ENCODE results near the gene HPS6.

HPS6 gene

GRCh38 chr10:102069071-102069470 lies 3.9 kb downstream of the HPS6 start:
- Histone ChIP-seq H3K36me3 (ENCODE audit: control insufficient read depth, insufficient read depth, low read length) (peaks cover 33% of the 10 kb centered on the region), H3K9me3 (ENCODE audit: control insufficient read depth, low read length) (no peaks in the 10 kb centered on the region)

GRCh38 chr10:102072673-102073527 lies 7.8 kb downstream of the HPS6 start:
- Histone ChIP-seq H3K4me1 (ENCODE audit: control insufficient read depth, insufficient read depth, low read length, poor library complexity, severe bottlenecking) (no peaks in the 10 kb centered on the region), H3K36me3 (ENCODE audit: control insufficient read depth, insufficient read depth, low read length) (peaks cover 19% of the 10 kb centered on the region), H3K27ac (ENCODE audit: low read depth, low read length, severe bottlenecking) (no peak overlapping the region), H3K4me3 (ENCODE audit: extremely low read depth, insufficient read depth, low read length, poor library complexity, severe bottlenecking) (no peak overlapping the region), H3K9me3 (ENCODE audit: control insufficient read depth, low read length) (no peaks in the 10 kb centered on the region)
- WGBS, 2 experiments (ENCODE audit: insufficient coverage in 2 of 2), result 64 to 70% methylated on average over 2 of the region's 4 CpGs

More at GRCh38 chr10:102069071-102069470, 3.9 kb downstream of the HPS6 start:
- Histone ChIP-seq H3K4me3 (ENCODE audit: extremely low read depth, insufficient read depth, low read length, poor library complexity, severe bottlenecking) (no peak overlapping the region), H3K27ac (ENCODE audit: low read depth, low read length, severe bottlenecking) (no peak overlapping the region), H3K4me1 (ENCODE audit: control insufficient read depth, insufficient read depth, low read length, poor library complexity, severe bottlenecking) (peaks cover 9% of the 10 kb centered on the region)

- WGBS, 2 experiments (ENCODE audit: insufficient coverage in 2 of 2), result 80% methylated on average over 1 of the region's 3 CpGs; no CpG with 5 or more reads in 1 of the 2 experiments
- no peaks in the 10 kb centered on the region for H3K4me1 ChIP-seq (ENCODE audit: control insufficient read depth, insufficient read depth, low read length, poor library complexity, severe bottlenecking)
- H3K36me3 ChIP-seq (ENCODE audit: control insufficient read depth, insufficient read depth, low read length), result peaks cover 12% of the 10 kb centered on the region
- no peaks in the 10 kb centered on the region for H3K9me3 ChIP-seq (ENCODE audit: control insufficient read depth, low read length)
- no peak overlapping the region for H3K27ac ChIP-seq (ENCODE audit: low read depth, low read length, severe bottlenecking)
- no peak overlapping the region for H3K4me3 ChIP-seq (ENCODE audit: extremely low read depth, insufficient read depth, low read length, poor library complexity, severe bottlenecking)
Measured at GRCh38 chr10:102083541-102083940, 18.4 kb downstream of the HPS6 start.

GRCh38 chr10:102085336-102085735 lies 20.2 kb downstream of the HPS6 start:
- Histone ChIP-seq H3K4me3 (ENCODE audit: extremely low read depth, insufficient read depth, low read length, poor library complexity, severe bottlenecking) (no peak overlapping the region), H3K9me3 (ENCODE audit: control insufficient read depth, low read length) (no peaks in the 10 kb centered on the region), H3K27ac (ENCODE audit: low read depth, low read length, severe bottlenecking) (no peak overlapping the region), H3K4me1 (ENCODE audit: control insufficient read depth, insufficient read depth, low read length, poor library complexity, severe bottlenecking) (no peaks in the 10 kb centered on the region), H3K36me3 (ENCODE audit: control insufficient read depth, insufficient read depth, low read length) (peaks cover 19% of the 10 kb centered on the region)
- 85 to 94% methylated on average over 2 to 3 of the region's 3 CpGs for WGBS, 2 experiments (ENCODE audit: insufficient coverage in 2 of 2)

GRCh38 chr10:102086196-102086595 lies 21.0 kb downstream of the HPS6 start:
- Histone ChIP-seq H3K9me3 (ENCODE audit: control insufficient read depth, low read length) (no peaks in the 10 kb centered on the region), H3K4me3 (ENCODE audit: extremely low read depth, insufficient read depth, low read length, poor library complexity, severe bottlenecking) (no peak overlapping the region), H3K27ac (ENCODE audit: low read depth, low read length, severe bottlenecking) (no peak overlapping the region), H3K4me1 (ENCODE audit: control insufficient read depth, insufficient read depth, low read length, poor library complexity, severe bottlenecking) (no peaks in the 10 kb centered on the region), H3K36me3 (ENCODE audit: control insufficient read depth, insufficient read depth, low read length) (peaks cover 20% of the 10 kb centered on the region)
- 70 to 100% methylated on average over 2 to 6 of the region's 8 CpGs for WGBS, 2 experiments (ENCODE audit: insufficient coverage in 2 of 2)

- no peaks in the 10 kb centered on the region for H3K4me1 ChIP-seq (ENCODE audit: control insufficient read depth, insufficient read depth, low read length, poor library complexity, severe bottlenecking)
- peaks cover 34% of the 10 kb centered on the region for H3K36me3 ChIP-seq (ENCODE audit: control insufficient read depth, insufficient read depth, low read length)
- 100% methylated on average over 2 of the region's 2 CpGs; no CpG with 5 or more reads in 1 of the 2 experiments for WGBS, 2 experiments (ENCODE audit: insufficient coverage in 2 of 2)
- H3K27ac ChIP-seq (ENCODE audit: low read depth, low read length, severe bottlenecking), result no peak overlapping the region
- no peaks in the 10 kb centered on the region for H3K9me3 ChIP-seq (ENCODE audit: control insufficient read depth, low read length)
- H3K4me3 ChIP-seq (ENCODE audit: extremely low read depth, insufficient read depth, low read length, poor library complexity, severe bottlenecking), result no peak overlapping the region
Measured at GRCh38 chr10:102090772-102091171, 25.6 kb downstream of the HPS6 start.

- H3K4me1 ChIP-seq (ENCODE audit: control insufficient read depth, insufficient read depth, low read length, poor library complexity, severe bottlenecking), result no peaks in the 10 kb centered on the region
- no peak overlapping the region for H3K27ac ChIP-seq (ENCODE audit: low read depth, low read length, severe bottlenecking)
- H3K4me3 ChIP-seq (ENCODE audit: extremely low read depth, insufficient read depth, low read length, poor library complexity, severe bottlenecking), result no peak overlapping the region
- peaks cover 48% of the 10 kb centered on the region for H3K36me3 ChIP-seq (ENCODE audit: control insufficient read depth, insufficient read depth, low read length)
- 93 to 97% methylated on average over 6 to 7 of the region's 7 CpGs for WGBS, 2 experiments (ENCODE audit: insufficient coverage in 2 of 2)
- no peaks in the 10 kb centered on the region for H3K9me3 ChIP-seq (ENCODE audit: control insufficient read depth, low read length)
Measured at GRCh38 chr10:102096449-102096848, 31.3 kb downstream of the HPS6 start.

GRCh38 chr10:102101152-102101551 lies 36.0 kb downstream of the HPS6 start:
- Histone ChIP-seq H3K27ac (ENCODE audit: low read depth, low read length, severe bottlenecking) (no peak overlapping the region), H3K4me3 (ENCODE audit: extremely low read depth, insufficient read depth, low read length, poor library complexity, severe bottlenecking) (no peak overlapping the region), H3K4me1 (ENCODE audit: control insufficient read depth, insufficient read depth, low read length, poor library complexity, severe bottlenecking) (no peaks in the 10 kb centered on the region), H3K9me3 (ENCODE audit: control insufficient read depth, low read length) (no peaks in the 10 kb centered on the region), H3K36me3 (ENCODE audit: control insufficient read depth, insufficient read depth, low read length) (peaks cover 59% of the 10 kb centered on the region)
- WGBS, 2 experiments (ENCODE audit: insufficient coverage in 2 of 2), result 100% methylated on average over 1 of the region's 5 CpGs

- no peak overlapping the region for H3K27ac ChIP-seq (ENCODE audit: low read depth, low read length, severe bottlenecking)
- H3K36me3 ChIP-seq (ENCODE audit: control insufficient read depth, insufficient read depth, low read length), result peaks cover 66% of the 10 kb centered on the region
- H3K4me3 ChIP-seq (ENCODE audit: extremely low read depth, insufficient read depth, low read length, poor library complexity, severe bottlenecking), result no peak overlapping the region
- no peaks in the 10 kb centered on the region for H3K4me1 ChIP-seq (ENCODE audit: control insufficient read depth, insufficient read depth, low read length, poor library complexity, severe bottlenecking)
- 100% methylated on average over 1 of the region's 1 CpG for WGBS, 2 experiments (ENCODE audit: insufficient coverage in 2 of 2)
- no peaks in the 10 kb centered on the region for H3K9me3 ChIP-seq (ENCODE audit: control insufficient read depth, low read length)
Measured at GRCh38 chr10:102102421-102102820, 37.3 kb downstream of the HPS6 start.

- WGBS, 2 experiments (ENCODE audit: insufficient coverage in 2 of 2), result no CpG with 5 or more reads among the region's 2 CpGs
- no peak overlapping the region for H3K27ac ChIP-seq (ENCODE audit: low read depth, low read length, severe bottlenecking)
- H3K9me3 ChIP-seq (ENCODE audit: control insufficient read depth, low read length), result no peaks in the 10 kb centered on the region
- no peaks in the 10 kb centered on the region for H3K4me1 ChIP-seq (ENCODE audit: control insufficient read depth, insufficient read depth, low read length, poor library complexity, severe bottlenecking)
- peaks cover 92% of the 10 kb centered on the region for H3K36me3 ChIP-seq (ENCODE audit: control insufficient read depth, insufficient read depth, low read length)
- H3K4me3 ChIP-seq (ENCODE audit: extremely low read depth, insufficient read depth, low read length, poor library complexity, severe bottlenecking), result no peak overlapping the region
Measured at GRCh38 chr10:102106998-102107397, 41.8 kb downstream of the HPS6 start.

Measured in mesodermal cell (in vitro differentiated cells).